HEK293 (cell line): ENCODE measurements around the gene CDYL2.
"Not testable (repeated sequence)": the region's sequence is repeated elsewhere in the genome, so short reads cannot be mapped to it uniquely, and the experiment has no call there.

Experiments used
- CTCF ChIA-PET: fragments of 350-600 bp; formaldehyde crosslinking; extraction: SDS; loops from one replicate; lab custom pipeline; 2021; ENCODE audit warnings: antibody characterized with exemption; lab: Yijun Ruan, JAX
- POLR2A ChIA-PET: fragments of 300-600 bp; formaldehyde crosslinking; extraction: SDS; loops from one replicate; lab custom pipeline; 2020; ENCODE audit warnings: antibody characterized with exemption, inconsistent platforms; lab: Yijun Ruan, JAX
- H3K27ac ChIP-seq: fragments of 200-500 bp; sonication (Bioruptor generic); 2 replicates; pipeline ENCODE4 v1.5.1; 2014; ENCODE audit warnings: low read depth, low read length, control low read depth, inconsistent platforms; ENCODE audit errors: extremely low read depth
- H3K36me3 ChIP-seq, 2 experiments: fragments of 200-500 bp in 1 of 2; sonication (Bioruptor generic) in 1 of 2; 1 replicate in 1 of 2; 2 replicates in 1 of 2; pipeline ENCODE4 v1.5.1; 2014 to 2017; ENCODE audit warnings: inconsistent platforms in 2 of 2, low read length in 2 of 2; ENCODE audit not compliant: control insufficient read depth in 2 of 2, insufficient read depth in 1 of 2
- H3K4me1 ChIP-seq: fragments of 200-500 bp; sonication (Bioruptor generic); 2 replicates; pipeline ENCODE4 v1.5.1; 2014; ENCODE audit warnings: mild to moderate bottlenecking, low read length, inconsistent platforms; ENCODE audit not compliant: control insufficient read depth, insufficient read depth
- H3K4me3 ChIP-seq: 2 replicates; pipeline ENCODE4 v1.5.1; 2011; ENCODE audit warnings: low read depth, mild to moderate bottlenecking, control low read depth, low read length, moderate library complexity
- H3K9me3 ChIP-seq: fragments of 200-500 bp; sonication (Bioruptor generic); 2 replicates; pipeline ENCODE4 v1.5.1; 2014; ENCODE audit warnings: low read depth, low read length, inconsistent platforms; ENCODE audit not compliant: control insufficient read depth, insufficient read depth
- BCL6B ChIP-seq: fragments of 450-650 bp; formaldehyde crosslinking; IDR thresholded peaks from 2 replicates; pipeline ENCODE4 v1.5.1; 2017; ENCODE audit warnings: missing biosample characterization, missing genetic modification characterization
- GFI1B ChIP-seq: fragments of 450-650 bp; formaldehyde crosslinking; IDR thresholded peaks from 2 replicates; pipeline ENCODE4 v1.5.1; 2016; ENCODE audit warnings: missing biosample characterization, missing genetic modification characterization
- GLI2 ChIP-seq: fragments of 450-650 bp; formaldehyde crosslinking; IDR thresholded peaks from 2 replicates; pipeline ENCODE4; 2017; ENCODE audit warnings: missing biosample characterization, missing genetic modification characterization, low read depth, borderline replicate concordance
- KLF9 ChIP-seq: fragments of 450-650 bp; formaldehyde crosslinking; IDR thresholded peaks from 2 replicates; pipeline ENCODE4 v1.5.1; 2016; ENCODE audit warnings: missing biosample characterization, missing genetic modification characterization, low read depth
- RBAK ChIP-seq: fragments of 450-650 bp; formaldehyde crosslinking; IDR thresholded peaks from 2 replicates; pipeline ENCODE4 v1.5.1; 2016; ENCODE audit warnings: missing biosample characterization, missing genetic modification characterization
- REPIN1 ChIP-seq: fragments of 450-650 bp; formaldehyde crosslinking; IDR thresholded peaks from 2 replicates; pipeline ENCODE4 v1.5.1; 2017; ENCODE audit warnings: missing biosample characterization, missing genetic modification characterization, low read depth
- SCRT2 ChIP-seq: fragments of 450-650 bp; formaldehyde crosslinking; IDR thresholded peaks from 2 replicates; pipeline ENCODE4 v1.5.1; 2016; ENCODE audit warnings: missing biosample characterization, missing genetic modification characterization
- SP3 ChIP-seq: fragments of 450-650 bp; formaldehyde crosslinking; IDR thresholded peaks from 2 replicates; pipeline ENCODE4 v1.5.1; 2016; ENCODE audit warnings: missing biosample characterization, missing genetic modification characterization
- ZNF114 ChIP-seq: fragments of 450-650 bp; formaldehyde crosslinking; IDR thresholded peaks from 2 replicates; pipeline ENCODE4 v1.5.0; 2017; ENCODE audit warnings: missing biosample characterization, missing genetic modification characterization
- ZNF138 ChIP-seq: fragments of 450-650 bp; formaldehyde crosslinking; IDR thresholded peaks from 2 replicates; pipeline ENCODE4 v1.5.1; 2016; ENCODE audit warnings: missing biosample characterization, missing genetic modification characterization, borderline replicate concordance
- ZNF146 ChIP-seq: fragments of 450-650 bp; formaldehyde crosslinking; IDR thresholded peaks from 2 replicates; pipeline ENCODE4 v1.5.1; 2016; ENCODE audit warnings: missing biosample characterization, missing genetic modification characterization
- ZNF169 ChIP-seq: fragments of 450-650 bp; formaldehyde crosslinking; IDR thresholded peaks from 2 replicates; pipeline ENCODE4 v1.5.1; 2016; ENCODE audit warnings: missing biosample characterization, missing genetic modification characterization
- ZNF19 ChIP-seq: fragments of 450-650 bp; formaldehyde crosslinking; IDR thresholded peaks from 2 replicates; pipeline ENCODE4; 2016; ENCODE audit warnings: missing biosample characterization, missing genetic modification characterization, low read depth
- ZNF266 ChIP-seq: fragments of 450-650 bp; formaldehyde crosslinking; IDR thresholded peaks from 2 replicates; pipeline ENCODE4 v1.5.1; 2016; ENCODE audit warnings: missing biosample characterization, missing genetic modification characterization, low read depth
- ZNF544 ChIP-seq: fragments of 450-650 bp; formaldehyde crosslinking; IDR thresholded peaks from 2 replicates; pipeline ENCODE4 v1.5.0; 2017; ENCODE audit warnings: missing biosample characterization, missing genetic modification characterization
- ZNF560 ChIP-seq: fragments of 450-650 bp; formaldehyde crosslinking; IDR thresholded peaks from 2 replicates; pipeline ENCODE4 v1.5.1; 2017; ENCODE audit warnings: missing biosample characterization, missing genetic modification characterization, borderline replicate concordance
- ZNF600 ChIP-seq: fragments of 450-650 bp; formaldehyde crosslinking; IDR thresholded peaks from 2 replicates; pipeline ENCODE4 v1.5.1; 2016; ENCODE audit warnings: missing biosample characterization, missing genetic modification characterization
- ZNF624 ChIP-seq: fragments of 450-650 bp; formaldehyde crosslinking; IDR thresholded peaks from 2 replicates; pipeline ENCODE4 v1.5.1; 2017; ENCODE audit warnings: missing biosample characterization, missing genetic modification characterization
- ZNF664 ChIP-seq: fragments of 450-650 bp; formaldehyde crosslinking; IDR thresholded peaks from 2 replicates; pipeline ENCODE4 v1.5.1; 2016; ENCODE audit warnings: missing biosample characterization, missing genetic modification characterization
- ZNF776 ChIP-seq: fragments of 450-650 bp; formaldehyde crosslinking; IDR thresholded peaks from 2 replicates; pipeline ENCODE4 v1.5.0; 2017; ENCODE audit warnings: missing biosample characterization, missing genetic modification characterization, borderline replicate concordance
- ZNF791 ChIP-seq: fragments of 450-650 bp; formaldehyde crosslinking; IDR thresholded peaks from 2 replicates; pipeline ENCODE4 v1.5.1; 2016; ENCODE audit warnings: missing biosample characterization, missing genetic modification characterization
- ZNF837 ChIP-seq: fragments of 450-650 bp; formaldehyde crosslinking; IDR thresholded peaks from 2 replicates; pipeline ENCODE4 v1.5.1; 2016; ENCODE audit warnings: missing biosample characterization, missing genetic modification characterization
- TF ChIP-seq, protein P1 (sequence below): fragments of 450-650 bp; formaldehyde crosslinking; IDR thresholded peaks from 2 replicates; pipeline ENCODE4 v1.5.1; 2017; ENCODE audit warnings: missing biosample characterization, missing genetic modification characterization
- TF ChIP-seq, protein P2 (sequence below): fragments of 450-650 bp; formaldehyde crosslinking; IDR thresholded peaks from 2 replicates; pipeline ENCODE4 v1.5.0; 2017; ENCODE audit warnings: missing biosample characterization, missing genetic modification characterization, borderline replicate concordance

CDYL2 gene

GRCh38 chr16:80654094-80654862 lies 150.1 kb downstream of the CDYL2 start:
- Histone ChIP-seq H3K27ac (no peak overlapping the region), H3K4me3 (no peak overlapping the region), H3K9me3 (no peaks in the 10 kb centered on the region), H3K4me1 (no peaks in the 10 kb centered on the region), H3K36me3 (no peaks in the 10 kb centered on the region)
- POLR2A ChIA-PET, result no interaction called here
- CTCF ChIA-PET, result no interaction called here
- no peak for TF ChIP-seq ZNF114 (tag by site-specific recombination)
- no peak for TF ChIP-seq ZNF560
- TF ChIP-seq, protein P1, sequence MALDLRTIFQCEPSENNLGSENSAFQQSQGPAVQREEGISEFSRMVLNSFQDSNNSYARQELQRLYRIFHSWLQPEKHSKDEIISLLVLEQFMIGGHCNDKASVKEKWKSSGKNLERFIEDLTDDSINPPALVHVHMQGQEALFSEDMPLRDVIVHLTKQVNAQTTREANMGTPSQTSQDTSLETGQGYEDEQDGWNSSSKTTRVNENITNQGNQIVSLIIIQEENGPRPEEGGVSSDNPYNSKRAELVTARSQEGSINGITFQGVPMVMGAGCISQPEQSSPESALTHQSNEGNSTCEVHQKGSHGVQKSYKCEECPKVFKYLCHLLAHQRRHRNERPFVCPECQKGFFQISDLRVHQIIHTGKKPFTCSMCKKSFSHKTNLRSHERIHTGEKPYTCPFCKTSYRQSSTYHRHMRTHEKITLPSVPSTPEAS, result no peak
- TF ChIP-seq, protein P2, sequence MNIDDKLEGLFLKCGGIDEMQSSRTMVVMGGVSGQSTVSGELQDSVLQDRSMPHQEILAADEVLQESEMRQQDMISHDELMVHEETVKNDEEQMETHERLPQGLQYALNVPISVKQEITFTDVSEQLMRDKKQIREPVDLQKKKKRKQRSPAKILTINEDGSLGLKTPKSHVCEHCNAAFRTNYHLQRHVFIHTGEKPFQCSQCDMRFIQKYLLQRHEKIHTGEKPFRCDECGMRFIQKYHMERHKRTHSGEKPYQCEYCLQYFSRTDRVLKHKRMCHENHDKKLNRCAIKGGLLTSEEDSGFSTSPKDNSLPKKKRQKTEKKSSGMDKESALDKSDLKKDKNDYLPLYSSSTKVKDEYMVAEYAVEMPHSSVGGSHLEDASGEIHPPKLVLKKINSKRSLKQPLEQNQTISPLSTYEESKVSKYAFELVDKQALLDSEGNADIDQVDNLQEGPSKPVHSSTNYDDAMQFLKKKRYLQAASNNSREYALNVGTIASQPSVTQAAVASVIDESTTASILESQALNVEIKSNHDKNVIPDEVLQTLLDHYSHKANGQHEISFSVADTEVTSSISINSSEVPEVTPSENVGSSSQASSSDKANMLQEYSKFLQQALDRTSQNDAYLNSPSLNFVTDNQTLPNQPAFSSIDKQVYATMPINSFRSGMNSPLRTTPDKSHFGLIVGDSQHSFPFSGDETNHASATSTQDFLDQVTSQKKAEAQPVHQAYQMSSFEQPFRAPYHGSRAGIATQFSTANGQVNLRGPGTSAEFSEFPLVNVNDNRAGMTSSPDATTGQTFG (tag by site-specific recombination), result no peak
- no peak for TF ChIP-seq RBAK (tag by site-specific recombination)
- no peak for TF ChIP-seq SP3 (tag by site-specific recombination)

- Histone ChIP-seq H3K4me3 (no peak overlapping the region), H3K36me3 (no peaks in the 10 kb centered on the region), H3K4me1 (no peaks in the 10 kb centered on the region), H3K9me3 (no peaks in the 10 kb centered on the region), H3K27ac (no peak overlapping the region)
- CTCF ChIA-PET, result no interaction called here
- POLR2A ChIA-PET, result no interaction called here
- TF ChIP-seq ZNF776 (no peak), ZNF266 (tag by site-specific recombination) (no peak), GFI1B (tag by site-specific recombination) (no peak), GLI2 (tag by site-specific recombination) (no peak), KLF9 (tag by site-specific recombination) (no peak), REPIN1 (no peak), BCL6B (tag by site-specific recombination) (no peak), ZNF19 (no peak), ZNF664 (no peak), ZNF169 (tag by site-specific recombination) (no peak), ZNF600 (tag by site-specific recombination) (no peak), ZNF624 (no peak), SCRT2 (tag by site-specific recombination) (no peak), ZNF544 (tag by site-specific recombination) (no peak), ZNF837 (tag by site-specific recombination) (no peak), ZNF138 (tag by site-specific recombination) (no peak), ZNF146 (tag by site-specific recombination) (no peak), ZNF791 (tag by site-specific recombination) (no peak)
- TF ChIP-seq, protein P2 (tag by site-specific recombination), result no peak
These were observed 152.0 kb downstream of the CDYL2 start for GRCh38 chr16:80652441-80652840.

GRCh38 chr16:80650281-80650680 lies 154.1 kb downstream of the CDYL2 start:
- CTCF ChIA-PET, POLR2A ChIA-PET, H3K4me3 ChIP-seq, H3K36me3 ChIP-seq, H3K27ac ChIP-seq, H3K9me3 ChIP-seq, H3K4me1 ChIP-seq: not testable (repeated sequence)
